Amygdala (tissue), 56 donors: ENCODE results near the gene LRRC49.
"Not testable (repeated sequence)": the region's sequence is repeated elsewhere in the genome, so short reads cannot be mapped to it uniquely, and the experiment has no call there.

Experiments
- DNase-seq, 56 donors: peaks; one replicate each; lab custom pipeline; 2025; lab: John Stamatoyannopoulos, UW

Gene LRRC49, protein sequence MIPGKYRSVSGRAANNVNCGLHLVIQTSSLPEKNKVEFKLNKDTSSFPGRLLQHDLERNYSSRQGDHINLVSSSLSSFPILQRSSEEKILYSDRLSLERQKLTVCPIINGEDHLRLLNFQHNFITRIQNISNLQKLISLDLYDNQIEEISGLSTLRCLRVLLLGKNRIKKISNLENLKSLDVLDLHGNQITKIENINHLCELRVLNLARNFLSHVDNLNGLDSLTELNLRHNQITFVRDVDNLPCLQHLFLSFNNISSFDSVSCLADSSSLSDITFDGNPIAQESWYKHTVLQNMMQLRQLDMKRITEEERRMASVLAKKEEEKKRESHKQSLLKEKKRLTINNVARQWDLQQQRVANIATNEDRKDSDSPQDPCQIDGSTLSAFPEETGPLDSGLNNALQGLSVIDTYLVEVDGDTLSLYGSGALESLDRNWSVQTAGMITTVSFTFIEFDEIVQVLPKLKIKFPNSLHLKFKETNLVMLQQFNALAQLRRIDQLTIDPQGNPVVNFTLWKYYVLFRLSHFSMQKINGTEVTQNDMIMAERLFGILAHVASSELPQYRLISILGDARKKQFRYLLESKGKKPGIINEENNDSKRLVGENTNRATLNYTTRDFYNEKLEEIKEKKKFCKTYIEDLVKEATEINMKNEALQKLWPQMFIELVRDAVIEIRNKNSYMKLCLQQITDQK

DNA sequence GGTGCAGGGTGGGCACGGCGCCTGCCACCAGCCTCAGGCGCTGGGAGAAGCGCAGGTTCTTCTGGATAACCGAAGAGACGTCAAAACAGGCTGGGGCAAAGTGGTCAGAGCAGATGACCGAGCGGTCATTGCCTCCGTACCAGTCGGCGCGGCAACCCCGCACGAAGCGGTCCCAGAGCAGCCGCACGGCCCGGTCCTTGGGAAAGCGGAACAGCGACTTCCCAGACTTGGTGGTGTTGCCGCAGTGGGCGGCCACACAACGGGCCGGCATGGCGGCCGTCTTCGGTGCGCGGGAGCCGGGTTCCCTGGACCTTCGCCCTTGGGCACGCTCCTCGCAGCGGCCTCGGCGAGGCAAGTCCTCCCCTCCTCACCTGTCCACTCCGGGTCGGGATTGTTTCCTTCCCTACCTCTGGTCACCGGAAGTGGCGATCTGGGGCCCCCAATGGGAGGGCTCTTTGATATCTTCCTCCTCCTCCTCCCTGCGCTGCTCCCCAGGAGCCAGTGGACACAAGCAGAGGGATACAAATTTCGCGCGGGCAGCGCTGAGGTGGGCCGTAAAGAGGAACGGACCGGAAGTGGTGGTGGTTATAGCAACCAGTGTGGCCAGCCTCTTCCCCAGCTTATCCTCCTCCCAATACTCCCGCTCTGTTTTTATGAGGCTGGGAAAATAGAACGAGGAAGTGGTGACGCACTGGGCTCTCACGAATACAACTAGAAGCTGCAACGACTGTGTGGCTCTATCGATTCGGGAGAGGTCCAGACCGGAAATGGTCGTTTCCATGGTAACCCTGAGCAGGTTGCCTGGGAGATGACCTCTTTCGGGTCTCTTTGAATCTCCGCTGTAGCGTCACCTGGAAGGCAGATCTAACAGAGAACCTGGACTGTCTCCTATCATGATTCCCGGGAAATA, at the start of gene LRRC49, which contains the start of gene THAP10:
Gene LRRC49, plus strand, starts transcription at position 825 of the 910 bp plus-strand sequence. Its CDS starts 69 bp downstream, at position 894.
Gene THAP10, minus strand, starts transcription at position 432 of the 910 bp plus-strand sequence. Its CDS starts 161 bp downstream, at position 271.
- peak in 55 of 56 donors; percentile 57 to 97 (median 87) for DNase-seq

DNA sequence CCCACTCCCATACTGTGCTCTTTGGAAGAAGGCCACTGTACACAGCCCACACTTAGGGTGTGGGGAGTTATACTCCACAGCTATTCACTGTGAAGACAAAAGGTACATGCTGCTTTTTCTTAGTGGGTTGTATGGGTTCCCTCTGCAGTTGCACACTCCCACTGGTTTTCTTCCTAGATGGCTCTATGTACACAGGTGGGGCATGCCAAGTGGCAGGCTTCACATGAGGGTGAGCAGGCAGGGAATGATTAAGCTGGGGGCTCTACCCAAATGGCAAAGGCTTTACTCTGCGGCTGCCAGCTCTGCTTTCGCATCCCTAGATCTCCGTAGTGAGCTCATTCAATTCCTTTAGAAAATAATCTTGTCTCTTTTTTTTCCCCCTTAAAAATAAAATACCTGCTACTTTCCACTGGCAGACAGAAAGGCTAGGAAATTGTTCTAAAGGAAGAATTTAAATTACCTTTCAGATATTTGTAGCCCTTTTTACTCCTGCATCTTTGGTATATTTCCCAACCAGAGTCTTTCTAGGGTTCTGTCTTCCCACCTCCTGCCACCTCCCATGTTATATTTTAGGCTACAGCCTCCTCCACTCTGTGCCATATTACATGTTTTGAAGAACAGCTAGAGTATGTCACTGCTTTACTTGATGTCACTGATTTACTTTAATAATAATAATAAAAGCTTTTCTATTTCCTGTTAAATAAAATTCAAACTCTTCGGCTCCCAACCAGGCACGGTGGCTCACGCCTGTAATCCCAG, 46.8 kb upstream of the LRRC49 start:
- no peak for DNase-seq

DNA sequence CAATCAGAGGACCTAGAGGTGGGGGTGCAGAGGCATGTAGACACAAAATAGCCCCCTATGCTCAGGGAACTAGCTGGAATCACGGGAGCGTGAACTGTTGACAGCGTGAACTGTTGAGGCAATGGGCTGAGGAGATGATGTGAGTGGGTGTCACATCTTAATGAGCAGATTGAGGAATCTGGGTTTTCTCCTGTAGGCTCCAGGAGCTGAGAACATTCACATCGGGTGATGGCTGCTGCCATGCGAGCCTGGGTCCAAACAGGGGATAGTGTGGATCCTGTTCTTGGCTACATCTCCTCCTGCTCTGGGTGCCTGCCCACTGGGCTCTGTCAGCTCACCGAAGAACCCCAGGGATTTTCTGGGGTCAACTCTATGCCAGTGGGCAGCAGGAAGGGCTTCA, 40.7 kb upstream of the LRRC49 start:
- DNase-seq, result no peak

DNA sequence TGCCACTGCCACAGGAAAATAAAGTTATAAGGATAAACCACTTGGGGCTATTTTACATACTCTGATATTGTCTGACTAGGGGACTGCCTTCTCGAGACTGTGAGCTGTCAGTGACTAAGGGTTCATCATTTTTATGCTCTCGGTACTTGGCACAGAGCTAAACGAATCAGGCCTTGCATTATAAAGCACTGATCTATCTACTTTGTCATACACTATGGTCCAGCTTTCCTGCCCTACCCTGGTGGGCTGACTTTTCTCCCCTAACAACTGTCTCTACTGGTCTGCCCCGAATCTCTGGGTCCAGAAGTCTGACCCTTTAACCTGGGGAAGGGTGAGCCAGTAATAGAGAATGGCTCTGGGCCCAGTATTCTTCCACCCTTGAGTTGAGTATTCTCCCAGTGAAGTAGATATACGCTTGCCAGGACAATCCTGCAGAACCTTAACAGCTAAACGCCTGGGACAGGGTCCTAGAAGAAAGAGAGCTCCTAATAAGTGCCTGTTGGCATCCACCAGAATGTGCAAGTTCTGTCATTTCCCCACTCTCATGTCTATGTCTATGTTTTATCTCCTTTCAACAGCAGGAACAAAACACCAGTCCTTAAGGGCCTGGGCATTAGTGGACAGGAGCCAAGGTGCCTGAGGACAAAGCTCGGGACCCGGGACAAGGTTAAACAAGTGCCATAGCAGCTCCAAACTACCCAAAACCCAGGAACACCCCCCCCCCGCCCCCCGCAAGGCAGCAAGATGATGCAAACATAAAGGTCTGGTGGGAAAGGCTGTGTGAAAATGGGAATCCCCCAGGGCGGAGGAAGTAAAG, 39.9 kb upstream of the LRRC49 start:
- DNase-seq, result peak in 3 of 56 donors; percentile 52 to 58 (median 58)

DNA sequence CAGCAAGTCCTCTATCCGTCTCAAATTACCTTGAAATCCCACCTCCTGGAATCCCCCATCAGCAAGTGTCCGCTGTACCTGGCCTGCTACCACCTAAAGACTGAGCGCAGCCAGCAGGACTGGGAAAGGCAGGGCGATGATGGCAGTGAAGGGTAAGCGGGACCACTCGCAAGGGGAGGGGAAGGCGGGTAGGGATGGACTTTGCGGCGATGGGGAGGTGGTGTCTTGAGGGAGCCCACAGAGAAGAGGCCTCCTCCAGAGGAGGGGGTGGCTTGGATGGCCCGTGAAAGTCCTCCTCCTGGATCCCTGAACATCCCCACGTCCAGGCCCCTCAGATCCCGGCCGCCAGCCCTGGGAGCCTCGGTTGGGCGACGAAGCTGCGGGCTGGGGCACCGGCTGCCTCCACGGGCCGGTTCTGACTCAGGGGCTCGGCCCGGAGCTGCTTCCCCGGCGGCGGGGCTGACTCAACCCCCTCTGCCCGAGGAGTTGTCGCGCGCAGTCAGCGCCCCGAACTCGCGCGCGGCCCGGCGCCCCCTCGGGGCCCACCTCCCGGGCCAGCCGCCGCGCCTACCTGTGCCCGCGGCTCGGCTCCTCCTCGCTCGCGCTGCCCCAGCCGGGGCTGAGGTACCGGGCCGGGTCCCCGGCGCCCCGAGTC, 39.2 kb upstream of the LRRC49 start:
- peak in 14 of 56 donors; percentile 21 to 67 (median 50) for DNase-seq

DNA sequence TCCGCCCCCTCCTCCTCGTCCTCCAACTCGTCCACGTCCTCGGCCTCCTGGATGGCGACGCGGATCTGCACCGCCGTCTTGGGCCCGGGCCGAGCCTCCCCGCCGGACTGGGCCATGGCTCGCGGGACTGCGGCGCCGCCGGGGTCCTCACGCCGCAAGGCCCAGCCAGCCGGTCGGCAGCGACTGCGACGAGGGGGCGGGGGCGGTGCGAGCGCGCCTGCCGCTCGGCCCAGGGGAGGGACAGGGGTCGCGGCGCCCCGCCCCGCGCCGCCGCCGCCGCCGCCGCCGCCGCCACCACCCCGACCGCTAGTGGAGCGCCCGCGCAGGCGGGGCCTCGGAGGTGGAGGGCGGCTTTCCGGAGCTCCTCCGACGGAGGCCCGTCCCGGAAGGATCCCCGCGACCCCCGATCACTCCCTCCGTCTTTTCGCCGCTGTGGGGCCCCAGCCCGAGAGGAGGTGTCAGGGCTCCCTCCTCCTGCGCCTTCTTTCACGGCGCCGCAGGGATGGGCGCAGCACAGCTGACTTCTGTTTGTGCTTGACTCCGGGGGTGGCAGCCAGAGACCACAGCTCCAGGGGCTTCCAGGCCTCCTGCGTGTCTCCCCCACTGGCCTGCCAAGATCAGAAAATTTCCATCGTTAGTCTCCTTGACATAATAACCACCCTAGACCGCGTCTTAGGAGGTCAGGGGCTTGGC, 38.5 kb upstream of the LRRC49 start, which contains the start of gene LARP6:
Gene LARP6, minus strand, starts transcription at position 185 of the 693 bp plus-strand sequence. Its CDS starts 69 bp downstream, at position 116.
- DNase-seq, result peak in 37 of 56 donors; percentile 33 to 78 (median 60)

DNA sequence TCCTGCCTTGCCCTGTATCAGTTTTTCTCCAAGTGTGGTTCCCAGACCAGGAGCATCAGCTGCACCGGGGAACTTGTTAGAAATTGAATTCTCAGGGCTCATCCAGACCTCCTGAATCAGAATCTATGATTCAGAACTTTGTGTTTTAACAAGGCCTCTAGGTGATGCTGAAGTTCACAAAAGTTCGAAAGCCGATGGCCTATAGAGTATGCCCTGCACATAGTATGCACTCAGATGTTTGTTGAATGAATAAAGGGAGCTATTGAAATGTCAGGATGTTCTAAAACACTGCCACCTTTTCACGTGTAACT, 38.0 kb upstream of the LRRC49 start:
- DNase-seq, result peak in 2 of 56 donors; percentile 43 to 67

DNA sequence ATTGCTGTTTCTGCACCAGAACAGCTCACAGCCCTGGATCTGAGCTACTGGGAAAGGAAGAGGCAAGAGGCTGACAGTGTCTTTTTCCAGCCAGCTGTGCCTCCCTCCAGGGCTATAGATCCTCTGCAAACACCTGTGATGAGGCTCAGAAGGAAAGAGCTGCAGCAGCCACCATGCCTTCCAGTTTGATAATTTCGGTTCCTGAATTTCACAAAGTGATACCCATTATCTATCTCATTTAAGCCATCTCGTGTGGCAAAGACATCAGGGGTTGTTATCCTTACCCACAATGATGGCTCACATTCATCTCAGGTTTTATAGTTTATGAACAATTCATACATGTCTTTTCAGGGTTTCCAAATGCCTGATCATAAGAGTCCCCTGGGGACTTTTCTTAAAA, 36.9 kb upstream of the LRRC49 start:
- no peak for DNase-seq

DNA sequence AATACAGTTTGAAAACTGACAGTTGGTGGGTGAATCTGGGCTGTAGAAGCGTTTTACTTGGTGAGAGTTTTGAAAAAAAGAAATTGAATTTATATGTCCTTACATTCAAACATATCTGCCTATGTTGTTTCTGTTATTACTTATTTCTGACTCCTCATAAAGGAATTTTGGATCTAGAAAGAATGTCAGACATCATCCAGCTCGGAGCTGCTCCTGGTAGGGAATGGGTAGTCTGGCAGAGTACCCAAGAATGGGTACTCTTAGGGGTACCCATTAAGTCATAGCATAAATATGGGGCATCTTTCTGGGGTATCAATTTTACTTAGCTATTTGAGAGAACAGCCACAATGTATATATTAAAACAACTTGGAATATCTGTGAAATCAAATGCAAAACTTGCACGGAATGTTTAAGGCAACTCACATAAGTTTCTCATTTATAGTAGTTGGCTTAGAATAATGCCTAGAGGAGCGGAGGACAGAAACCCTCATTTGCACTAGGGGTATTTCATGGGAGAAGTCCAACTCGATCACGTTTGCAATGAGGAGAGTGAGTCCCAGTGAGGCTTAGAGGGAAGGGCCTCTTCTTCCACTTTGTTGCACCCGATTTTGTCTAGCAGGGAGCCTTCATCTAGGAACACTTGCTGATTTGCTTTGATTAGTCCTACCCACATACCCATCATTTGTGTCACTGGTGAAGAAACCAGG, 36.3 kb upstream of the LRRC49 start:
- DNase-seq, result no peak

DNA sequence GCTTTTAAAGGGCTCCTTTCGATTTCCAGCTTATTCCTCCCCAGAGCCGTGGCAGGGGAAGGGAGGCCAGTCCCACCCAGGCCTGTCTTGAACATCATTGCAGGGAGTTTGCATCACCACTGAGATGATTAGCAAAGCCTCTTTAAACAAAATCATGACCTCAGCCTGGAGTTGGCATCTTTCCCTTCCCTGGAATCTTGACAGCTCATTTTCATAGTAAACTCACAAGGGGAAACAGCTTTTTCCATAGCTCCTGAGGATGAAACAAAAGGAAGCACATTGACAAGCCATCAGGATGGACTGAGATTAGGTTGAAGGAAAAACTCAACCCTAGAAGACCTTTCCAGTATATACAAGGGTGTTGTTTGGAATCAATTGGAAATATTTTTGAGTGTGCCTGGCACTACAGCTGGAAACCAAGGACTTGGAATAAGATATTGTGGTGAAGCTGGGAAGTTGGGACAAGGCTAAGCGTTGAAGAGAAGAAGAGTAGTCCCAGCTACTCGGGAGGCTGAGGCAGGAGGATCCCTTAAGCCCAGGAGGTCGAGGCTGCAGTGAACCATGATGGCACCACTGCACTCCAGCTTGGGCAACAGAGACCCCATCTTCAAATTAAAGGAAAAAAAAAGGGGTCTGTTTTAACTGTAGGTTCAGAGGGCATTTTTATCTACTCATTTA, 35.6 kb upstream of the LRRC49 start:
- DNase-seq, result peak in 16 of 56 donors; percentile 23 to 73 (median 38)

DNA sequence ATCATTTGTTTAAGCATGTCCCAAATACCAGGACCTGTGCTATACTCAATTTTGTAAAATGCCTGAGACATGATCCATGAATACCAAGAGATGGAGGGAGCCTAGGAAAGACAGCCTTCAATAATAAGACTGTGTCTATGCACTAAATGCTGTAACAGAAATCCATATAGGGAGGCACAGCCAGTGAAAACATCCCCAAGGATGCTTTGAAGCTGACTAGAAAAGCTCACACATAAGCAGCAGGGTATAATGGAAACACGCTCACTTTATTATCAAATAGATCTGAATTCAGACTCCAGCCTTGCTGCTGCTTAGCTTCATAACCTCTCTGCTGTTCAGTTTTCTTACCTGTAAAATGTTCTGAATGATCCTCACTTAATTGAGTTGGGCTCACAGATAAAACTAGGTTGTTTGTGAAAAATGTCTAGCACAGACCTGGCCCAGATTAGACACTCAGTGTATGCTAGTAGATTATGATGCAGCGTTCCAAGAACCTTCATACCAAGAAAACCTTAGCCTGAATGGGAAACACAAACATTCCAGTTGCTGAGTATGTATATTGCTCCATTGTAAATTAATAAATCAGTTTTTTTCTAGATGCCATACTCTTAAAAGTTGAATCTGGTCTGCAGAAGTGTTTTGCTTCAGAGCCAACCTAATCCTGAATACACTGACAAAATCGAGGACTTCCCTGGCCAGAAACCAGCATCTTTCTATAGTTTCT, 34.9 kb upstream of the LRRC49 start:
- DNase-seq, result no peak

DNA sequence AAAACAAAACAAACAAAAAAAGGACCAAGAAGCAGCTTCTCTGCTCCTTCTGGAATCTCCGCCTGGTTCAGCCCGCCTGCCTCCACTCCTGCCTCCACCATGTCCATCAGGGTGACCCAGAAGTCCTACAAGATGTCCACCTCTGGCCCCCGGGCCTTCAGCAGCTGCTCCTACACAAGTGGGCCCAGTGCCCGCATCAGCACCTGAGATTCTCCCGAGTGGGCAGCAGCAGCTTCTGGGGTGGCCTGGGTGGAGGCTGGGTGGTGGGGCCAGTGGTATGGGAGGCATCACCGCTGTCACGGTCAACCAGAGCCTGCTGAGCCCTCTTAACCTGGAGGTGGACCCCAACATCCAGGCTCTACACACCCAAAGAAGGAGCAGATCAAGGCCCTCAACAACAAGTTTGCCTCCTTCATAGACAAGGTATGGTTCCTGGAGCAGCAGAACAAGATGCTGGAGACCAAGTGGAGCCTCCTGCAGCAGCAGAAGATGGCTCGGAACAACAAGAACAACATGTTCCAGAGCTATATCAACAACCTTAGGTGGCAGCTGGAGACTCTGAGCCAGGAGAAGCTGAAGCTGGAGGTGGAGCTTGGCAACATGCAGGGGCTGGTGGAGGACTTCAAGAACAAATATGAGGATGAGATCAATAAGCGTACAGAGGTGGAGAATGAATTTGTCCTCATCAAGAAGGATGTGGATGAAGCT, 33.9 kb upstream of the LRRC49 start:
- DNase-seq, result not testable (repeated sequence)

DNA sequence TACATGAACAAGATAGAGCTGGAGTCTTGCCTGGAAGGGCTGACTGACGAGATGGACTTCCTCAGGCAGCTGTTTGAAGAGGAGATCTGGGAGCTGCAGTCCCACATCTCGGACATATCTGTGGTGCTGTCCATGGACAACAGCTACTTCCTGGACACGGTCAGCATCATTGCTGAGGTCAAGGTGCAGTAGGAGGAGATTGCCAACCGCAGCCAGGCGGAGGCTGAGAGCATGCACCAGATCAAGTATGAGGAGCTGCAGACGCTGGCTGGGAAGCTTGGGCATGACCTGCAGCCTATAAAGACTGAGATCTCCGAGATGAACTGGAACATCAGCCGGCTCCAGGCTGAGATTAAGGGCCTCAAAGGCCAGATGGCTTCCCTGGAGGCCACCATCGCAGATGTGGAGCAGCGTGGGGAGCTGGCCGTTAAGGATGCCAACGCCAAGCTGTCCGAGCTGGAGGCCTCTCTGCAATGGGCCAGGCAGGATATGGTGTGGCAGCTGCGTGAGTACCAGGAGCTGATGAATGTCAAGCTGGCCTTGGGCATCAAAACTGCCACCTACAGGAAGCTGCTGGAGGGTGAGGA, 33.2 kb upstream of the LRRC49 start:
- DNase-seq, result no peak

DNA sequence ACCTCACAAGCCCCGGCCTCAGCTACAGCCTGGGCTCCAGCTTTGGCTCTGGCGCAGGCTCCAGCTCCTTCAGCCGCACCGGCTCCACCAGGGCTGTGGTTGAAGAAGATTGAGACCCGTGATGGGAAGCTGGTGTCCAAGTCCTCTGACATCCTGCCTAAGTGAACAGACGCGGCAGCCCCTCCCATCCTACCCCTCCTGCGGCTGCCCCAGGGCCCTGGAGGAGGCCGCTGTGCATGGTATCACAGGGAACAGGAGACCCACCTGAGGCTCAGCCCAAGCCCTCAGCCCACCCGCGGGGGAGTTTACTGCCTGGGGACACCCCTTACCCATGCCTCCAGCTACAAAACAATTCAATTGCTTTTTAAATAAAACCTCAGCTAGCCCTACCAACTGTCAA, 32.6 kb upstream of the LRRC49 start:
- DNase-seq, result no peak
